Gastroesophageal sphincter (tissue), 3 donors: ENCODE measurements around the gene ARSI.

ENCODE experiments used
- EP300 ChIP-seq: sonication (generic); formaldehyde crosslinking; IDR thresholded peaks from one replicate; pipeline ENCODE4 v1.6.1; 2017; ENCODE audit warnings: antibody characterized with exemption, mild to moderate bottlenecking
- POLR2A ChIP-seq, 2 donors: fragments of 450-650 bp; IDR thresholded peaks; one replicate each; pipeline ENCODE4 v1.6.1; 2017; ENCODE audit warnings: antibody characterized with exemption in 2 of 2, mild to moderate bottlenecking in 2 of 2, moderate library complexity in 1 of 2
- POLR2AphosphoS5 ChIP-seq: sonication (generic); formaldehyde crosslinking; IDR thresholded peaks from one replicate; pipeline ENCODE4 v1.6.1; 2017; ENCODE audit warnings: antibody characterized with exemption
- TF ChIP-seq, protein P1 (sequence below), 4 experiments: fragments of 200-600 bp in 2 of 4; fragments of 450-650 bp in 2 of 4; sonication (generic) in 1 of 4; IDR thresholded peaks; one replicate each; pipeline ENCODE4 v1.5.1; 2017 to 2019; ENCODE audit warnings: antibody characterized with exemption in 4 of 4, mild to moderate bottlenecking in 2 of 4, moderate library complexity in 2 of 4

DNA sequence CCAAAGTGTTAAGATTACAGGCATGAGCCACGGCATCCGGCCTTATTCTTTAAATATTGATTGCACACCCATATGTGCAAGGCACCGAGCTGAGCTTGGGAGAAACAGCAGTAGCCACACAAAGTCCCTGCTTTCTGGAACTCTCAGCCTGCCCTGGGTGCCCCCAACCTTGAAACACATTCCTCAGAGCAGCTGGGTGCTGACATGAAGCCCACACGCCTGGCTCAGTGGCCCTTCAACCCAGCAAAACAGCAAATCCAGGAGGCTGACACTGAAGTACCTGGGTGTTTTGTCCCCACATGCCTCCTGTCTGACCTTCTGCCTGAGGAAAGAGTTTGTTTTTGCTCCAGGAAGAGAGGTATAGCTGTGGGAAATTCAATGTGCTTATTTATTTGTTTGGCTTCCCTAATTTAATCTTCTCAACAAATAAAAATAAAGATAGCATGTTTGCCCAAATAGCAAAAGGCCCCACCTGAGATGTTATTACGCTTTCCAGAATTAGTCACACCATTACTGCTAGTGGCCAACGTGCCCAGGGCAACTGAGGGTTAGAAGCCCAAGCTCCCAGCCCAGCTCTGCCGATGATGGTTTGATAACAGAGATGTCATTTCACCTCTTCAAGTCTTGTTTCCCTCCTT is 41.4 kb upstream of the ARSI start:
- TF ChIP-seq, protein P1, sequence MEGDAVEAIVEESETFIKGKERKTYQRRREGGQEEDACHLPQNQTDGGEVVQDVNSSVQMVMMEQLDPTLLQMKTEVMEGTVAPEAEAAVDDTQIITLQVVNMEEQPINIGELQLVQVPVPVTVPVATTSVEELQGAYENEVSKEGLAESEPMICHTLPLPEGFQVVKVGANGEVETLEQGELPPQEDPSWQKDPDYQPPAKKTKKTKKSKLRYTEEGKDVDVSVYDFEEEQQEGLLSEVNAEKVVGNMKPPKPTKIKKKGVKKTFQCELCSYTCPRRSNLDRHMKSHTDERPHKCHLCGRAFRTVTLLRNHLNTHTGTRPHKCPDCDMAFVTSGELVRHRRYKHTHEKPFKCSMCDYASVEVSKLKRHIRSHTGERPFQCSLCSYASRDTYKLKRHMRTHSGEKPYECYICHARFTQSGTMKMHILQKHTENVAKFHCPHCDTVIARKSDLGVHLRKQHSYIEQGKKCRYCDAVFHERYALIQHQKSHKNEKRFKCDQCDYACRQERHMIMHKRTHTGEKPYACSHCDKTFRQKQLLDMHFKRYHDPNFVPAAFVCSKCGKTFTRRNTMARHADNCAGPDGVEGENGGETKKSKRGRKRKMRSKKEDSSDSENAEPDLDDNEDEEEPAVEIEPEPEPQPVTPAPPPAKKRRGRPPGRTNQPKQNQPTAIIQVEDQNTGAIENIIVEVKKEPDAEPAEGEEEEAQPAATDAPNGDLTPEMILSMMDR (IDR thresholded peaks at IDR 0.05) = no peak
- TF ChIP-seq POLR2A (IDR thresholded peaks at IDR 0.05) (no peak), POLR2AphosphoS5 (no peak), EP300 (no peak)
